ENCODE data around the gene ZNF644.
"Not testable (repeated sequence)": the region's sequence is repeated elsewhere in the genome, so short reads cannot be mapped to it uniquely, and the experiment has no call there.

The ZNF644 gene

GRCh38 chr1:91021686-91022517 lies at the start of gene ZNF644:
TSS of gene ZNF644 (minus strand) at chr1:91022035. CDS start at chr1:90982353, 39,682 bp downstream.
- peak; percentile 93 to 95 for DNase-seq

GRCh38 chr1:91070298-91070697 lies 48.5 kb upstream of the ZNF644 start:
- DNase-seq, result no peak

- no peak for DNase-seq
Observed at GRCh38 chr1:91066538-91066937, 44.7 kb upstream of the ZNF644 start.

GRCh38 chr1:91065337-91065736 lies 43.5 kb upstream of the ZNF644 start:
- DNase-seq, result no peak

GRCh38 chr1:91063403-91063802 lies 41.6 kb upstream of the ZNF644 start:
- DNase-seq, result peak in 1 of 2 donors; percentile 41

GRCh38 chr1:91059157-91059556 lies 37.3 kb upstream of the ZNF644 start:
- no peak for DNase-seq

- no peak for DNase-seq
Observed at GRCh38 chr1:91057784-91058183, 35.9 kb upstream of the ZNF644 start.

GRCh38 chr1:91054780-91055481 lies 33.1 kb upstream of the ZNF644 start:
- peak in 1 of 2 donors; percentile 14 for DNase-seq

GRCh38 chr1:91053630-91054029 lies 31.8 kb upstream of the ZNF644 start:
- no peak for DNase-seq

GRCh38 chr1:91049551-91049950 lies 27.7 kb upstream of the ZNF644 start:
- DNase-seq, result not testable (repeated sequence)

- DNase-seq, result no peak
Observed at GRCh38 chr1:91046766-91047165, 24.9 kb upstream of the ZNF644 start.

GRCh38 chr1:91045284-91045683 lies 23.4 kb upstream of the ZNF644 start:
- DNase-seq, result no peak

GRCh38 chr1:91044776-91045175 lies 22.9 kb upstream of the ZNF644 start:
- not testable (repeated sequence) for DNase-seq

GRCh38 chr1:91042372-91042771 lies 20.5 kb upstream of the ZNF644 start:
- DNase-seq, result not testable (repeated sequence)

GRCh38 chr1:91038582-91038981 lies 16.7 kb upstream of the ZNF644 start:
- no peak for DNase-seq

- no peak for DNase-seq
Observed at GRCh38 chr1:91036894-91037829, 15.3 kb upstream of the ZNF644 start.

- DNase-seq, result no peak
Observed at GRCh38 chr1:91032349-91032748, 10.5 kb upstream of the ZNF644 start.

GRCh38 chr1:91031081-91031480 lies 9.2 kb upstream of the ZNF644 start:
- no peak for DNase-seq

- DNase-seq, result no peak
Observed at GRCh38 chr1:91026777-91027176, 4.9 kb upstream of the ZNF644 start.

GRCh38 chr1:91026320-91026719 lies 4.5 kb upstream of the ZNF644 start:
- DNase-seq, result no peak

GRCh38 chr1:91024481-91025119 lies 2.8 kb upstream of the ZNF644 start:
- DNase-seq, result no peak

GRCh38 chr1:91022518-91022929 lies 689 bp upstream of the ZNF644 start:
- DNase-seq, result no peak
